DMS79 treated with DMSO at 0.1 percent for 48 hours (cell line): Measurements from ENCODE around the gene CTNNA3.

Experiments
- DNase-seq: peaks from one replicate; lab custom pipeline; 2025; lab: John Stamatoyannopoulos, UW

Gene CTNNA3

GRCh38 chr10:66860376-66860945 lies 835.5 kb downstream of the CTNNA3 start:
- no peak for DNase-seq

- DNase-seq = no peak
Measured at GRCh38 chr10:66852811-66853210, 843.2 kb downstream of the CTNNA3 start.

GRCh38 chr10:66848856-66849255 lies 847.1 kb downstream of the CTNNA3 start:
- no peak for DNase-seq

- no peak for DNase-seq
Measured at GRCh38 chr10:66844176-66844942, 851.6 kb downstream of the CTNNA3 start.

- no peak for DNase-seq
Measured at GRCh38 chr10:66843396-66843795, 852.6 kb downstream of the CTNNA3 start.

GRCh38 chr10:66842867-66843266 lies 853.1 kb downstream of the CTNNA3 start:
- no peak for DNase-seq

GRCh38 chr10:66842371-66842770 lies 853.6 kb downstream of the CTNNA3 start:
- DNase-seq = no peak

- no peak for DNase-seq
Measured at GRCh38 chr10:66838656-66839055, 857.3 kb downstream of the CTNNA3 start.

GRCh38 chr10:66837990-66838389 lies 858.0 kb downstream of the CTNNA3 start:
- no peak for DNase-seq

- DNase-seq = no peak
Measured at GRCh38 chr10:66837335-66837734, 858.7 kb downstream of the CTNNA3 start.

- DNase-seq = no peak
Measured at GRCh38 chr10:66836771-66837170, 859.2 kb downstream of the CTNNA3 start.

- no peak for DNase-seq
Measured at GRCh38 chr10:66836057-66836456, 859.9 kb downstream of the CTNNA3 start.

GRCh38 chr10:66835400-66835799 lies 860.6 kb downstream of the CTNNA3 start:
- no peak for DNase-seq

- DNase-seq = no peak
Measured at GRCh38 chr10:66834802-66835201, 861.2 kb downstream of the CTNNA3 start.

GRCh38 chr10:66833861-66834260 lies 862.1 kb downstream of the CTNNA3 start:
- no peak for DNase-seq

- DNase-seq = no peak
Measured at GRCh38 chr10:66832781-66833422, 863.1 kb downstream of the CTNNA3 start.

- DNase-seq = no peak
Measured at GRCh38 chr10:66828957-66829356, 867.0 kb downstream of the CTNNA3 start.

- no peak for DNase-seq
Measured at GRCh38 chr10:66827353-66827752, 868.6 kb downstream of the CTNNA3 start.

- no peak for DNase-seq
Measured at GRCh38 chr10:66823301-66823700, 872.7 kb downstream of the CTNNA3 start.

GRCh38 chr10:66822801-66823200 lies 873.2 kb downstream of the CTNNA3 start:
- no peak for DNase-seq

- DNase-seq = no peak
Measured at GRCh38 chr10:66819691-66820090, 876.3 kb downstream of the CTNNA3 start.

GRCh38 chr10:66813122-66813521 lies 882.9 kb downstream of the CTNNA3 start:
- DNase-seq = no peak

GRCh38 chr10:66811211-66811610 lies 884.8 kb downstream of the CTNNA3 start:
- no peak for DNase-seq
